K562 (cell line): Measurements from ENCODE around the gene DCLK2. TPM values are rescaled to one million over a fixed set of nuclear protein-coding genes. Genes with fewer than 3 reads are reported as not detected.

Experiments used
- BRD4 ChIP-seq: fragments of 200-600 bp; sonication (generic); IDR thresholded peaks from 2 replicates; pipeline ENCODE4 v1.6.1; 2017; ENCODE audit warnings: inconsistent platforms
- CBFA2T3 ChIP-seq: fragments of 450-650 bp; IDR thresholded peaks from 2 replicates; pipeline ENCODE4 v1.6.1; 2017
- CHD1 ChIP-seq: fragments of 200-600 bp; sonication (generic); IDR thresholded peaks from one replicate; pipeline ENCODE4 v1.6.1; 2012; ENCODE audit warnings: mild to moderate bottlenecking, moderate library complexity, low read length, inconsistent platforms
- ESRRA ChIP-seq: fragments of 450-650 bp; IDR thresholded peaks from 2 replicates; pipeline ENCODE4 v1.6.1; 2014; ENCODE audit warnings: low read depth, mild to moderate bottlenecking, moderate library complexity, borderline replicate concordance
- FOXK2 ChIP-seq, 2 experiments: fragments of 450-650 bp; IDR thresholded peaks in 1 of 2; conservative IDR thresholded peaks in 1 of 2; 2 replicates each; pipeline ENCODE4 v1.6.1; 2016; ENCODE audit warnings: low read depth in 2 of 2, mild to moderate bottlenecking in 1 of 2
- MYNN ChIP-seq, 2 experiments: sonication (generic); formaldehyde crosslinking in 1 of 2; IDR thresholded peaks; 2 replicates each; pipeline versions ENCODE4 v1.5.0 to v1.6.1; 2016 to 2020; ENCODE audit warnings: antibody characterized with exemption in 1 of 2, missing genetic modification reagents in 1 of 2
- PHB ChIP-seq: fragments of 250-450 bp; sonication (Bioruptor Pico); IDR thresholded peaks from 2 replicates; pipeline ENCODE4 v1.5.0; 2021
- SMC3 ChIP-seq: conservative IDR thresholded peaks from 2 replicates; pipeline ENCODE4 v1.6.1; 2011; ENCODE audit warnings: low read depth, low read length, improper control_type of control experiment; ENCODE audit not compliant: insufficient read depth
- SPI1 ChIP-seq: IDR thresholded peaks from 2 replicates; pipeline ENCODE4 v1.6.1; 2011; ENCODE audit warnings: low read depth, low read length, control low read depth, borderline replicate concordance
- TBL1XR1 ChIP-seq, 2 experiments: IDR thresholded peaks; 2 replicates each; pipeline ENCODE4 v1.6.1; 2012; ENCODE audit warnings: improper control_type of control experiment in 2 of 2, low read length in 2 of 2, mild to moderate bottlenecking in 1 of 2
- YY1 ChIP-seq, 3 experiments: IDR thresholded peaks; 2 replicates each; pipeline ENCODE4 v1.6.1; 2011; ENCODE audit warnings: low read length in 2 of 3, mild to moderate bottlenecking in 2 of 3, moderate library complexity in 2 of 3, borderline replicate concordance in 1 of 3, control low read depth in 1 of 3, low read depth in 1 of 3; ENCODE audit not compliant: insufficient read depth in 3 of 3, insufficient replicate concordance in 2 of 3, control insufficient read depth in 1 of 3, insufficient read length in 1 of 3; ENCODE audit errors: extremely low read depth in 1 of 3
- ZC3H8 ChIP-seq: fragments of 450-650 bp; IDR thresholded peaks from 2 replicates; pipeline ENCODE4 v1.6.1; 2017
- ZNF507 ChIP-seq: conservative IDR thresholded peaks from 2 replicates; pipeline ENCODE4 v1.6.1; 2017; ENCODE audit warnings: missing genetic modification characterization, missing compliant biosample characterization
- ZNF551 ChIP-seq: fragments of 250-450 bp; sonication (Bioruptor Pico); IDR thresholded peaks from 2 replicates; pipeline ENCODE4 v1.5.0; 2021; ENCODE audit warnings: mild to moderate bottlenecking, moderate library complexity
- ZNF668 ChIP-seq: fragments of 250-450 bp; sonication (Bioruptor Pico); IDR thresholded peaks from 2 replicates; pipeline ENCODE4 v1.8.0; 2022; ENCODE audit warnings: mild to moderate bottlenecking, inconsistent platforms
- ZNF830 ChIP-seq: fragments of 250-450 bp; sonication (Bioruptor Pico); IDR thresholded peaks from 2 replicates; pipeline ENCODE4 v1.5.0; 2021; ENCODE audit warnings: mild to moderate bottlenecking
- polyA plus RNA-seq, 8 experiments: library from polyadenylated mRNA; depleted of rRNA in 4 of 8; stranded (reverse) in 5 of 8; unstranded in 3 of 8; fragments of >200 nt; fragmentation: Nextera tagmentation in 2 of 8; fragmentation: Illumina TruSeq in 1 of 8; extraction: Ambion mirVana in 2 of 8; extraction: Trizol in 1 of 8; gene quantifications; 2 replicates each; pipeline versions ENCODE4 v1.2.1 to v1.2.3, GENCODE V29; 2011 to 2014; ENCODE audit warnings: inconsistent platforms in 1 of 8, missing spikeins in 1 of 8
- total RNA-seq, 7 experiments: library from RNA; depleted of rRNA in 6 of 7; stranded (reverse); fragments of >200 nt in 6 of 7; fragmentation: Illumina TruSeq in 2 of 7; extraction: Trizol in 2 of 7; gene quantifications; 2 replicates each; pipeline versions ENCODE4 v1.2.1 to v1.2.3, GENCODE V29; 2011 to 2021; ENCODE audit warnings: low replicate concordance in 1 of 7
- TF ChIP-seq, protein P1 (sequence below), 2 experiments: fragments of 450-650 bp; formaldehyde crosslinking in 1 of 2; IDR thresholded peaks; 2 replicates each; pipeline versions ENCODE4 v1.4.0 to v1.6.1; 2014 to 2020; ENCODE audit warnings: mild to moderate bottlenecking in 2 of 2, borderline replicate concordance in 1 of 2, low read depth in 1 of 2
- TF ChIP-seq, protein P2 (sequence below): fragments of 250-450 bp; sonication (Bioruptor Pico); IDR thresholded peaks from 2 replicates; pipeline ENCODE4 v1.4.0; 2020; ENCODE audit warnings: mild to moderate bottlenecking, moderate library complexity, borderline replicate concordance

Gene DCLK2
- total and polyA plus RNA-seq, 9 of the 15 experiments (the other 6 are each of a cell fraction or from before 2014, with no cell fraction given), result not detected

DNA sequence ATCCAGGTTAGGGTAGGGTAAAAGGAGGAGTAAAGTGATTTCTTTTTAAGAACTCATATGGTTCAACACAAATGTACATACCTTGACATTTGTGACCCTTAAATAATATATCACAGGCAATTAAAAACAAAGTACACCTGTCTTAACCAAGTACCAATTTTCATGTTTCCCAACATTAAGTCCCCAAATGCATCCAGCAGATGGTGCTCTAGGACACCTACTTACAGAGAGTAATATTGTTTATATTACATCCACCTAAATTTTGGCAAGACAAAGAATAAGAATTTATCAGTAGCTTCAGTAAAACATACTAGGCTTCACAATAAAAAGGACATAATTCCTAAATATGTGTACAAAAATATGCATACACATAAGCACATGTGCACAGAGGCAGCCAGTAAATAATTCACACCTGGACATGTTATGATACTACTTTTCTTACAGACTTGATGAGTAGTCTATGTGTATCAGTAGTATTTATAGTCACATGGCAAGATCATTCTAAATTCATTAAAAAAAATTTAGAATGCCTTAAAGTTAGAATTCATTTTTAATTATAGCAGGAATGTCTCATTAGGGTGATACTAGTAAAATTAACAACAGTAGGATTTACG, 219.7 kb downstream of the DCLK2 start (continued):
- TF ChIP-seq, protein P1, sequence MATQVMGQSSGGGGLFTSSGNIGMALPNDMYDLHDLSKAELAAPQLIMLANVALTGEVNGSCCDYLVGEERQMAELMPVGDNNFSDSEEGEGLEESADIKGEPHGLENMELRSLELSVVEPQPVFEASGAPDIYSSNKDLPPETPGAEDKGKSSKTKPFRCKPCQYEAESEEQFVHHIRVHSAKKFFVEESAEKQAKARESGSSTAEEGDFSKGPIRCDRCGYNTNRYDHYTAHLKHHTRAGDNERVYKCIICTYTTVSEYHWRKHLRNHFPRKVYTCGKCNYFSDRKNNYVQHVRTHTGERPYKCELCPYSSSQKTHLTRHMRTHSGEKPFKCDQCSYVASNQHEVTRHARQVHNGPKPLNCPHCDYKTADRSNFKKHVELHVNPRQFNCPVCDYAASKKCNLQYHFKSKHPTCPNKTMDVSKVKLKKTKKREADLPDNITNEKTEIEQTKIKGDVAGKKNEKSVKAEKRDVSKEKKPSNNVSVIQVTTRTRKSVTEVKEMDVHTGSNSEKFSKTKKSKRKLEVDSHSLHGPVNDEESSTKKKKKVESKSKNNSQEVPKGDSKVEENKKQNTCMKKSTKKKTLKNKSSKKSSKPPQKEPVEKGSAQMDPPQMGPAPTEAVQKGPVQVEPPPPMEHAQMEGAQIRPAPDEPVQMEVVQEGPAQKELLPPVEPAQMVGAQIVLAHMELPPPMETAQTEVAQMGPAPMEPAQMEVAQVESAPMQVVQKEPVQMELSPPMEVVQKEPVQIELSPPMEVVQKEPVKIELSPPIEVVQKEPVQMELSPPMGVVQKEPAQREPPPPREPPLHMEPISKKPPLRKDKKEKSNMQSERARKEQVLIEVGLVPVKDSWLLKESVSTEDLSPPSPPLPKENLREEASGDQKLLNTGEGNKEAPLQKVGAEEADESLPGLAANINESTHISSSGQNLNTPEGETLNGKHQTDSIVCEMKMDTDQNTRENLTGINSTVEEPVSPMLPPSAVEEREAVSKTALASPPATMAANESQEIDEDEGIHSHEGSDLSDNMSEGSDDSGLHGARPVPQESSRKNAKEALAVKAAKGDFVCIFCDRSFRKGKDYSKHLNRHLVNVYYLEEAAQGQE (IDR thresholded peaks at IDR 0.05; ENCODE audit: borderline replicate concordance), result peak; percentile 86; the same call in 1 of the 2 replicates
- TF ChIP-seq, protein P1 (CRISPR knock-in tag; IDR thresholded peaks at IDR 0.05; ENCODE audit: low read depth), result no peak
- TF ChIP-seq CBFA2T3, result no peak
- TF ChIP-seq, protein P2, sequence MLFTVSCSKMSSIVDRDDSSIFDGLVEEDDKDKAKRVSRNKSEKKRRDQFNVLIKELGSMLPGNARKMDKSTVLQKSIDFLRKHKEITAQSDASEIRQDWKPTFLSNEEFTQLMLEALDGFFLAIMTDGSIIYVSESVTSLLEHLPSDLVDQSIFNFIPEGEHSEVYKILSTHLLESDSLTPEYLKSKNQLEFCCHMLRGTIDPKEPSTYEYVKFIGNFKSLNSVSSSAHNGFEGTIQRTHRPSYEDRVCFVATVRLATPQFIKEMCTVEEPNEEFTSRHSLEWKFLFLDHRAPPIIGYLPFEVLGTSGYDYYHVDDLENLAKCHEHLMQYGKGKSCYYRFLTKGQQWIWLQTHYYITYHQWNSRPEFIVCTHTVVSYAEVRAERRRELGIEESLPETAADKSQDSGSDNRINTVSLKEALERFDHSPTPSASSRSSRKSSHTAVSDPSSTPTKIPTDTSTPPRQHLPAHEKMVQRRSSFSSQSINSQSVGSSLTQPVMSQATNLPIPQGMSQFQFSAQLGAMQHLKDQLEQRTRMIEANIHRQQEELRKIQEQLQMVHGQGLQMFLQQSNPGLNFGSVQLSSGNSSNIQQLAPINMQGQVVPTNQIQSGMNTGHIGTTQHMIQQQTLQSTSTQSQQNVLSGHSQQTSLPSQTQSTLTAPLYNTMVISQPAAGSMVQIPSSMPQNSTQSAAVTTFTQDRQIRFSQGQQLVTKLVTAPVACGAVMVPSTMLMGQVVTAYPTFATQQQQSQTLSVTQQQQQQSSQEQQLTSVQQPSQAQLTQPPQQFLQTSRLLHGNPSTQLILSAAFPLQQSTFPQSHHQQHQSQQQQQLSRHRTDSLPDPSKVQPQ (CRISPR knock-in tag), result no peak
- TF ChIP-seq ZNF507 (tag), result no peak
- TF ChIP-seq ZNF551 (CRISPR knock-in tag), result no peak
- TF ChIP-seq ZNF668, result no peak
- TF ChIP-seq YY1 (IDR thresholded peaks at IDR 0.05; ENCODE audit: borderline replicate concordance in 1 of 3, control insufficient read depth in 1 of 3, extremely low read depth in 1 of 3, insufficient read depth in 3 of 3, insufficient read length in 1 of 3, insufficient replicate concordance in 2 of 3, low read depth in 1 of 3, low read length in 2 of 3), result no peak
- TF ChIP-seq PHB (CRISPR knock-in tag), result no peak
- TF ChIP-seq SPI1, result no peak
- no peak for TF ChIP-seq FOXK2 (conservative IDR thresholded peaks at IDR 0.05 in 1 of 2, IDR thresholded peaks at IDR 0.05 in 1 of 2; ENCODE audit: low read depth in 2 of 2)
- peak; percentile 64; the same call in 1 of the 2 replicates for TF ChIP-seq SMC3
- no peak for TF ChIP-seq ZC3H8
- TF ChIP-seq BRD4, result no peak
- TF ChIP-seq MYNN (IDR thresholded peaks at IDR 0.05), result no peak
- TF ChIP-seq MYNN (CRISPR knock-in tag; IDR thresholded peaks at IDR 0.05), result no peak
- TF ChIP-seq TBL1XR1 (IDR thresholded peaks at IDR 0.05; ENCODE audit: low read length in 2 of 2), result no peak
- no peak for TF ChIP-seq ZNF830
- TF ChIP-seq CHD1, result no peak
- no peak for TF ChIP-seq ESRRA
